ENCODE data around the gene TMX3. TPM values are rescaled to one million over a fixed set of nuclear protein-coding genes. Genes with fewer than 3 reads are reported as not detected.

The TMX3 gene
- polyA plus RNA-seq, 1 donor from 2014 or later = 158 TPM

Other genes starting within 250 kb of the TMX3 start
- 6.5 and 8.7 TPM in 2 replicates for gene CCDC102B, start 83.0 kb upstream of the TMX3 start, polyA plus RNA-seq